LoVo (cell line): ENCODE measurements around the gene SYNDIG1.
"Not testable (repeated sequence)": the region's sequence is repeated elsewhere in the genome, so short reads cannot be mapped to it uniquely, and the experiment has no call there.

Experiments used
- DNase-seq: peaks from one replicate; pipeline ENCODE4 v3.0.0-alpha.2; 2016; ENCODE audit warnings: low spot score

SYNDIG1 gene

DNA sequence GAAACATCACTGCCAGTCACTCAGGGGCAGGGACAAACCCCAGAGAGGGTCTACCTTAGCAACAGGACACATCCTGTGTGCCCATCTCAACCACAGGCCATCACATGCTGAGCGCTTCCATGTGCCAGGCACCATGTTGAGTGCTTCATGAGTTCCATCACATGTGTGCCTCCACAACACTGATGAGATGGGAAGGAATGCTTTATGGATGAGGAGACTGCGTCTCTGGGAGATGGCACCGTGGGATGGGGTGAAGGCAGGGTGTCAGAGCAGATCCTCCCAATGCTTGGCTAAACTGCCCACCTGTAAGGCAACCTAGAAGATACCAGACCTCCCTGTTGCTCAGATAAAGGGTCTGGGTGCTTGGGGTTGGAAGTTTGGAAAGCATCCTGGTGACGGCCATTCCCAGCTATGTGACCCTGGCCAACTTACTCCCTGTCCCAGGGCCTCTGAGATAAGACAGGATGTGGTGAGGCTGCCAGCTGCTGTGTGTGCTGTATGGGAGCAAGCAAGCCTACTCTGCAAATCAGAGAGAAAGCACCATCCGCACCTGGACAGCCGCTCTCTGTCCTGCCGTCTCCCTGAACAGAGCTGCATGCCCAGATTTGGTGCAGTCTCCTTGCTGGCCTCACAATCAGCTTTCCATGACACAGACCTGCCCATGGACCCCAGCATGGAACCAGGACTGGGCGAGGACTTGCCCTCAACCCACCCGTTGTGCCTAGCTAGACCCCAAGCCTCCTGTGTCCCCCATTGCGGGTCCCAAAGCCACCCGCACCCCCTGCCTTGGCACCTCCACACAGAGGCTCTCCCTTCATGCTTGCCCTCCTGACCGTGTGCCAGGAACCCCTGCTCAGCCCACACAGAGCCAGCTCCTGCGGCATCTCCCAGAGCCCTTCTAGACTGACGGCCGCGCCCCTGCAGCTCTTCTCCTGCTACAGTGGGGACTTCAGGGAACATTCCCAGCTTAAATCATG, 143.7 kb downstream of the SYNDIG1 start:
- no peak for DNase-seq

GRCh38 chr20:24614341-24614740, 144.9 kb downstream of the SYNDIG1 start:
- no peak for DNase-seq

DNA sequence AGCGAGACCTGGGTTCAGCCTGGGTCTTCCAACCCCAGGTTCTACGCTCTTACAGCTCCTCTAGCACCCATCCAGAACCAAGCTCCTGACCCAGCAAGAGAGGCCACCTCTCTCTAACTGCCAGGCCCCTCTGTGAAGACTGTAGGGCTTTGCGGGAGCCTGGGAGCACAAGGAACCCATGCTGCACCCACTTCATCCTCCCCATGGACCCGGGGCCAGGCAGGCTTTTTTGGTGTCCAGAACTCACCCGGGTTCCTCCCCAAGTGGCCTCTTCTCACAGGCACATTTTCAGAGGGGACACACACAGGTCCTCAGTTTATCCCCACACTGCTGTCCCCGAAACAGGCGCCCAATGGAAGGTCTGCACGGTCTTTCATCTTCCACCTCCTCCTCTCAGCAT, 145.9 kb downstream of the SYNDIG1 start:
- no peak for DNase-seq

DNA sequence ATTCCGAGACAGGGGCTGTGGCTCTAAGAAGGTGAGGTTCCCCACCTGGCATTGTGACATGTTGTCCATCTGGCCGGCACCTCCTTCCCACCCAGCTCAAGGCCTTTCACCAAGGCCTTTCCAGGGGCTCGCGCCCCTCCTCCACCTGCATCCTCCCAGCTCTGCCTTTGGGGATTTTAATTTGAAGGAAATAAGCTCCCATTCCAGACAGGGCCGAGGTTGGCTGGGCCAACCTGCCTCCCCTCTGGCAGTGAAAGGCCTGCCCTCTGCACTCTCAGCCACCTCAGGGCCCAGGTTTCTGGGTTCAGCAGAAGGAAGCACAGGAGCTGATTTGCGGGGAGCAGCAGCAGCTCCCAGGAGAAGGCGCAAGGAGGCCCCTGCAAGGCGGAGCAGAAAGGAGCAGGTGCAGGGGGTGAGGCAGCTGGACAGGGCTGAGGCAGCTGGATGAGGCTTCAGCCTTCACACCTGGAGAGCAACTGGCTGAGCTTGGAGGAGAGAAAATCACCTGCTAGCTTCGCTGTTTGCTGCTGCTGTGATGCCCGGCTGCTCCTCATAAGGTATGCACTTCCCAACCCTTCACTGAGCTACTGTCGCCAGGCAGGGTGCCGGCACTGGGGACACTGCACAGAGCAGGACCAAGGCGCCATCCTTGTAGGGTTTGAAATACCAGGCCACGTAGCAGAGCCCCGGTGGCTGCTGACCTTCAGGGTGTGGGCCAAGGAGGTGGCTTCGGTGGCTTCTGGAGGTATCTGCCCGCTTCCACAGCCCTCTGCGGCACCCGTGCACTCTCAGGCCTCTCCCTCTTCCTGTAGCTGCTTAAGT, 147.0 kb downstream of the SYNDIG1 start:
- no peak for DNase-seq

DNA sequence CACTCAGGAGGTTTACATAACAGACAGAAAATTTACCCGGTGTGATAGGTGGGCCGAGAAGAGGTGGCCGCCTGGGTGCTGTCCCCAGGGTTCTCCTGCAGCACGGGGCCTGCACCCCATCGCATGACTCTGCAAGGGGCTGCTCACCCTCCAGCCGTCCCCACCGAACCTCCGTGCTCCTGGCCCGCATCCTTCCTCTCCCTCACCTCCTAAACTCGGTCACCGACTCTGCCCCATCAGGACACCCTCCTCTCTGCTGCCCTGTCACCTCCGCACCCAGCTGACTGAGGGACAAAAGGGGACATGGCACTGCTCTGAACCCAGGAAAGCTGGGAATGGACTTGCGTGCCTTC, 147.6 kb downstream of the SYNDIG1 start:
- no peak for DNase-seq

- DNase-seq, result no peak
Measured at GRCh38 chr20:24617757-24618450, 148.5 kb downstream of the SYNDIG1 start.

- no peak for DNase-seq
Measured at GRCh38 chr20:24618739-24619138, 149.3 kb downstream of the SYNDIG1 start.

DNA sequence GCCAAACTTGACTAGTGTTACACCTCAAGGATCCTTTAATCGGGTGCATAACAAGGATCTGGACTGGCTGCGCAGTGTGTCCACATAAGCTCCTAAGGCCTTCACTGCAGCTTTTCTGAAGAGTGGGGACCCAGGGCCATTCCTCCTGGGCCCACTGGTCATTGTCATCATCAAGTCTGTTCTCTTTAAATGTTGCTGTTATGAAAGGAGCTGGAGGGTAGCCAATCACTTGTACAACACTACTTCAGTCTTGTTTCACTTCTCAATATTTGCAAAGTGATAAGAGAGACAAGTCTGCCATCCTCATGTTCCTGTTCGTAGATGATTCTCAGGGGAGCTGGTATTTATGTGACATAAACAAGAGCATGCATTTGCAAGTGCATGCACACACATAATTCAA, 149.8 kb downstream of the SYNDIG1 start:
- no peak for DNase-seq

DNA sequence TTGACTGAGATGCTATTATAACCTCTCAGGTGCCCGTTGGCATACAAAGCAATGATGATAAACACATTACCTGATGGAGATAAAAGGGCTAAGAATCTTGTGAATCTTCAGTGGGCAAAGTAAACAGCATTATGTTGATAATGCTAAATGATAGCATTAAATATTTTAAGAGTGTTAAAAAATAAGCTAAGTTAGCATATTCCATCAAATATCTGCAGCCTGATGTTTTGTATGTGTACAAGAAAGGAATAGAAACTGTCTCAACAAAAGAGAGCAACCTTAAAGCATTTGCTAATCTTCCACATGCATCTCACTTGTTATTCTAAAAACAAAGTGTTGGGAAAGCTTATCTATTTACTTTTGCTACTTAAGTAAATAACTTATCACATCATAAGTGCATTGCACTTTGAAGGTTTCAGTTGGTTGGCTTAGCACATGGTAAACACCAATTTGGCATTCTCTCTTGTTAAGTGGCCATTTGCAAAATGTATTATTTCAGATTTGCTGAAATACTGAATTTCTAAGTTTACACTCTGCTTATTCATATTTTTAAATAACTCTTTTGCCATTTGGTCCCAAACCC, 151.6 kb downstream of the SYNDIG1 start:
- DNase-seq, result no peak

- DNase-seq, result no peak
Measured at GRCh38 chr20:24622856-24623255, 153.4 kb downstream of the SYNDIG1 start.

DNA sequence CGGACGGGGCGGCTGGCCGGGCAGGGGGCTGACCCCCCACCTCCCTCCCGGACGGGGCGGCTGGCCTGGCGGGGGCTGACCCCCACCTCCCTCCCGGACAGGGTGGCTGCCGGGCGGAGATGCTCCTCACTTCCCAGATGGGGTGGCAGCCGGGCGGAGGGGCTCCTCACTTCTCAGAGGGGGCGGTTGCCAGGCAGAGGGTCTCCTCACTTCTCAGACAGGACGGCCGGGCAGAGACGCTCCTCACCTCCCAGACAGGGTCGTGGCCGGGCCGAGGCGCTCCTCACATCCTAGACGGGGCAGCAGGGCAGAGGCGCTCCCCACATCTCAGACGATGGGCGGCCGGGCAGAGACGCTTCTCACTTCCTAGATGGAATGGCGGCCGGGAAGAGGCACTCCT, 156.7 kb downstream of the SYNDIG1 start:
- not testable (repeated sequence) for DNase-seq

- no peak for DNase-seq
Measured at GRCh38 chr20:24627291-24627690, 157.9 kb downstream of the SYNDIG1 start.

GRCh38 chr20:24627926-24628325, 158.5 kb downstream of the SYNDIG1 start:
- DNase-seq, result no peak

DNA sequence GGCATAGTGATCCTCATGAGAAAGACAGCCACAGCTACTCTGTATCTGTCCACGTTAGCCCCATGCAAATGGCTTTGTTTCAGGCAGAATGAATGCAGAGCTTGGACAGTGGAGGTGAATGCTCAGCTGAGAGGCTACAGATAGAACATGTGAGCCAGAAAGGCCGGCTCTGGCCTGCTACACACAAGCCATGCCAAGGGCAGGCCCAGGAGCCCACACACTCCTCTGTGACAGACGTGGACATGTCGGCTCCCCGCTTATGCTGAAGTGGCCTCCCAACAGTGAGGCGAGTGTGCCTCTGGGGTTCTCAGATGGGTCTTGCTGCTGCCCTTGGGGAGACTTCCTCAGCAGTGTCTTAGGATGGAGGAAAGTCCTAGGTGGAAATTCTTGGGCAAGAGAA, 159.6 kb downstream of the SYNDIG1 start:
- no peak for DNase-seq

- DNase-seq, result no peak
Measured at GRCh38 chr20:24629668-24630067, 160.2 kb downstream of the SYNDIG1 start.

- DNase-seq, result no peak
Measured at GRCh38 chr20:24630486-24631172, 161.2 kb downstream of the SYNDIG1 start.

DNA sequence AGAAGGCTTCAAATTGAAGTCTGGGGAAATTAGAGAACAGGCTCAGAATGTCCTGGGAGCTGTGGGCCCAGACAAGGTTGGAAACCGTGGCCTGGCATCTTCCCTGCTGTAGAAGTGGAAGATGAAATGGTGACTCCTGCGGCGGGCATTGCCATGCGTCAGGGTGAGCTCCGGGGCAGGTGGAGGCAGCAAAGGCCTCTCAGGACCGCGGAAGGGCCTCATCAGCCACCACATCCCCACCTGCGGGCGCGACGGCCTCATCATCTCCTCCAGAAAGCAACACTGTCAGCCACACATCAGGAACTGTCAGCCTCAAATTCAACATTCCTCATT, 161.7 kb downstream of the SYNDIG1 start:
- no peak for DNase-seq

- DNase-seq, result no peak
Measured at GRCh38 chr20:24632581-24632980, 163.2 kb downstream of the SYNDIG1 start.

- DNase-seq, result no peak
Measured at GRCh38 chr20:24633026-24633425, 163.6 kb downstream of the SYNDIG1 start.

DNA sequence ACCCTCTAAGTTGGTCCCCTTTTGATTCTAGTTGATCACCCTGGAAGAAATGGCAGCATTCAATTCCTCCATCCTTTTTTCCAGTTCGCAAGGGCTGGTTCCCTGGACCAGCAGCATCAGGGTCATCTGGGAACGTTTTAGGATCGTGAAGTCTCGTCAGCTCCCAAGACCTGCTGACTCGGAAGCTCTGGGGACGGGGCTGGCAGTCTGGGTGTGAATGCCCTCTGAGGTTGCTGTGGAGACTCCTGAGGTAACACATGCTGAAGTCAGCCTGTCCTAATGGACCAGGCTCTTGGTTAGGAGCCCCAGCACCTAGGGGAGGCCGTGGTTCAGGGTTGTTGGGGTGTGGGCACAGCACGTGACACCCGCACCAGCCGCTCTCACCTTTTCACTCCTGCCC, 164.1 kb downstream of the SYNDIG1 start:
- DNase-seq, result no peak

- peak; percentile 22 for DNase-seq
Measured at GRCh38 chr20:24634855-24635254, 165.4 kb downstream of the SYNDIG1 start.

GRCh38 chr20:24636626-24637025, 167.2 kb downstream of the SYNDIG1 start:
- no peak for DNase-seq
